ENCODE results near the gene TNS4.

Gene TNS4

DNA sequence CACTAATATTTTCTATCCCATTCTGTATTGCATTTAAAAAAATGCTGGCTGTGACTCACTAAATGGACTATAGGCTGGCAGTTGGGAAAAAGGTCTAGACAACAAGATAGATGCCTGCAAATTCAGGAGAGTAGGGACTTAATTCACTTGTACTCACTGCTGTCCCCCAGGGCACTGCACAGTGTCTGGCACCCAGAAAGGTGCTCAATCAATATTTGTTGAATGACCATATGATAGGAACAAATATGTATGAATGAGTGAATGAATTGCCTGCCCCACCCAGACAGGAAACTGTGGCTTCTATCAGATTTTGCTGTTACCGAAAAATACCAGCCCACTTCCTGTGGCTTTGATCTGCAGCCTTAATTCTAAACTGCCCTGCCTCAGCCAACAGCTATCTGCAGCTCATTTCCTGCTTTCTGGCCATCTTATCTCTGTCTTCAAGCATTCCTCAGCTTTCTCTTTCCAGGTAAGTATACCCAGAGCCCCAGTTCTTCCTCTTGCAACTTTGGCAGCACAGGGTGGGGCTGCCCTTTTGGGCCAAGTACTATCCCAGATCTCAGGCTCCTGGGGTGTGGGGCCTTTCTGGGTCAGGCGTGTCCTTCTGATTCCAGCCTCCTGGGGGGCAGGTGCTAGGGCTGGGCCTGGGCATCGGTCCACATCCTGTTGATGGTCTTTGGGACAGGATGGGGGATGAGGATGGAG, 15.3 kb upstream of the TNS4 start:
- no peak for DNase-seq

DNA sequence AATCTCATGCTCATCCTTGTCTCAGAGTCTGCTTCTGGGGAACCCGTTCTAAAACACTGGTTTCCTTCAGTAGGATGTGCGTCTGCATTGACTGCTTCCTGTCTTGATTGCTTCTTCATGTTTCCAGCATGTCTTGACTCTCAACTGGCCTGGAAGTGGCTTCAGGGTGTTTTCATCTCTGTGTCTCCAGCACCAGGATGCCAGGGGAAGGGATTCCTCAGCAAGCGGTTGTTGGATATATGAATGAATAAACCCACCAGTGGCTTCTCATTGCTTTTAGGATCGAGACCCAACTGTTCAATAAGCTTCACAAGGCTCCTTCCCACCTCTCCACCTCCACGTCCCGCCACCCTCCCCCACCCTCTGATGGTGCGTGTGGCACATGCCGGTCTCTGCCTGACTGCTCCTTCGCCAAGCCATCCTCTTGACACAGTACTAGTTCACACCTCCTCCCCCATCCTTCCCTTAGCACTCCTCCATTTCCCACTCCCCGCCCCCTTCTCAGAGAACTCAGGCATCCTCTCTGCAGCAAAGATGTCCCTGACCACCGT, 14.1 kb upstream of the TNS4 start:
- DNase-seq = no peak

DNA sequence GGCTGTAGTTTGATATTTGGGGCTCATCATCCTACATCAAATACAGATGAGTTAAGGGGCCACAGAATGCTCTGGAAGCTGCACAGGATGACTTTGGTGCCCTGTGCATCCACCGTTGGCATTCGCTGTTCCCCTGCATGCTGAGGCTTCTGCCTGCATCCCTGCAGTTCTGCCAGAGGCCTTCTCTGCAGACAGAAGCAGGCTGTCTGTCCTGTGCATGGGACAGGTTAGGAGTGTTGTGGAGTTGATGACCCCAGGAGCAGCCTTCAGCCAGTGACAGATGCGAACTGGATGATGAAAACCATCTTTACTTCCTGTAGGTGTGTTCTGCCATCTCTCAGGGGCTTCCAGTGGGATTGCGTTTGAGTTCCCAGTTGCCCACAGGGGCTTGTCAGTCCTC, 13.6 kb upstream of the TNS4 start:
- no peak for DNase-seq

DNA sequence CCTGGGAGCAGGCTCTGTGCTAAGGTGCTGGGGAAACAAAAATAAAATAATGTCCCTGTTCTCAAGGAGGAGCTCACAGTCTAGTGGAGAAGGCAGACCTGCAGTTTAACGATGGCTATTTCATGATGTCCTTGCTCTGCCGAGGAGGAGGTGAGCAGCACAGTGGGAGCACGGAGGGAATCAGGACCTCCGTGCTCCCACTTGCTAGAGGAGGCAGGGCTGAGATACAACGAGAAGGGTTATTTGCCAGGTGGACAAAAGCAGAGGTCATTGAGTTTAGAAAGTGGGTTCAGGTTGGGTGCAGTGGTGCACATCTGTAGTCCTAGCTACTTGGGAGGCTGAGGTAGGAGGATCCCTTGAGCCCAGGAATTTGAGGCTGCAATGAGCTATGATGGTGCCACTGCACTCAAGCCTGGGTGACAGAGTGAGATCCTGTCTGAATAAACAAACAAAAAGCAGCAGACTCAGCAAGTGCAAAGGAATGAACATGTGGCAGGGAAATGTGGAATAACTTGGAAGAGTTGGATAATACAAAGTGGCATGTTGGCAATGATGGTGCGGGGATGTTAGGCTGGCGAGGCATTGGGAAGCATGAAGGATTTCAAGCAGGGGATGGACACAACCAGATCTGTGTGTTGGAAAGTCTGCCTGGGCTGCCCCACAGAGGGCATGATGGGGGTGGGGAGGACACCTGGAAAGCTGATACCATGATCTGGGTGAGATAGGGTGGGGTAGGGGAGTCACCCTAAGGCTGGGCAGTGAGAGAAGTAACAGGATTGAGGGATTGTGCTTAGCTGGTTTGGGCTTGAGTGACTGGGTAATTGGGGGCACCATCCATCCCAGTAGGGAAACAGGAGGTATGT, 12.8 kb upstream of the TNS4 start:
- no peak for DNase-seq

DNA sequence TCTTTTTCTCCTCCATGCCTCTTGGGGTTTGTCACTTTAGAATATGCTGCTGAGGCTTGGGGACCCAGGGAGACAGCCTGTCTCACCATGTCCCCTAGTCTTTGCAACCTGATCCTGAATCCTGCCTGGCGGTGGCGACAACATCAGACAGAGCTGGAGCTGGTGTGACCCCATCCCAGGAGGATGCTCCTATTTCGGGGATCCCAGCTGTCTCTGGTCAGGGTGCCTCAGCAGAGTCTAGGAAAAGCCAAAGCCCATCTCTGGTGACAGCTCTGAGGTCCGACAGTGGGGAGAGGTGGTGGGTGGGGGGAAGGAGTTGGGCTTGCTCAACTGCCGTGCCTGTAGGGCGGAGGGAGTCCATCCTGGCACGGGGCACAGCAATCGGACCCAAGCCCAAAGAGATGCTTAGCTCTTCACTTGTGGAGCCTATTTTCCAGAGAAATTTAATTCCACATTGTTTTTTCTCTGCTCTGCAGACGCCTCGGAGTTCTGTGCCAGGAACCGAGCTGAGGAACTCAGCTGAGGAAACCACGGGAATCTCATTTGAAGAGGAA, 10.3 kb upstream of the TNS4 start:
- DNase-seq = no peak

DNA sequence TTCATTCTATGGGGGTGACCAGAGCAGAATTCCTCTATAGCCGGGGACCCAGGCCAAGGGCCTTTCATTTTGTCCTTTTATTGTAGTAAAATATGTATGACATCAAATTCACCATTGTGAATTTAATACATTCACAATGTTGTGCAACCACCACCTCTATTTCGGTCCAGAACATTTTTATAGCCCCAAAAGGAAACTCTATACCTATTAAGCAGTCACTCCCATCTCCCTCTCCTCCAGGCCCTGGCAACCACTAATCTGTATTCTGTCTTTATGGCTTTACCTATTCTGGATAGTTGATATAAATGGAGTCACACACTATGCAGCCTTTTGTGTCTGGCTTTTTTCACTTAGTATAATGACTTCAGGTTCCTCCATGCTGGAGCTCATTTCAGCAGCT, 9.7 kb upstream of the TNS4 start:
- DNase-seq = no peak

DNA sequence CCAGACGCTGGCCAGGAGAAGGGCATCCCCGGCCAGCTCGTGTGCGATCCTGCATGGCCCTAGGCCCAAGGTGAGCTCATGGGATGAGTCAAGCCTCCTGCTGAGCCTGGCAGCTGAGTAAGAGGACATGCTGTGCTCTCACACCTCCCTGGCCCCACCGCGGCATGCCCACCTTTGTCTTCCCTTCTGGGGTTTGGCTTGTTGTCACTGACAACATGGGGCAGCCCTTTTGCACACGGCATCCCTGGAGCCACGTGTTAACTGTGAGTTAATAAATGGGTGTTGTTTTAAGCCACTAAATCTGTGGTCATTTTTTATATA, 8.9 kb upstream of the TNS4 start:
- no peak for DNase-seq

DNA sequence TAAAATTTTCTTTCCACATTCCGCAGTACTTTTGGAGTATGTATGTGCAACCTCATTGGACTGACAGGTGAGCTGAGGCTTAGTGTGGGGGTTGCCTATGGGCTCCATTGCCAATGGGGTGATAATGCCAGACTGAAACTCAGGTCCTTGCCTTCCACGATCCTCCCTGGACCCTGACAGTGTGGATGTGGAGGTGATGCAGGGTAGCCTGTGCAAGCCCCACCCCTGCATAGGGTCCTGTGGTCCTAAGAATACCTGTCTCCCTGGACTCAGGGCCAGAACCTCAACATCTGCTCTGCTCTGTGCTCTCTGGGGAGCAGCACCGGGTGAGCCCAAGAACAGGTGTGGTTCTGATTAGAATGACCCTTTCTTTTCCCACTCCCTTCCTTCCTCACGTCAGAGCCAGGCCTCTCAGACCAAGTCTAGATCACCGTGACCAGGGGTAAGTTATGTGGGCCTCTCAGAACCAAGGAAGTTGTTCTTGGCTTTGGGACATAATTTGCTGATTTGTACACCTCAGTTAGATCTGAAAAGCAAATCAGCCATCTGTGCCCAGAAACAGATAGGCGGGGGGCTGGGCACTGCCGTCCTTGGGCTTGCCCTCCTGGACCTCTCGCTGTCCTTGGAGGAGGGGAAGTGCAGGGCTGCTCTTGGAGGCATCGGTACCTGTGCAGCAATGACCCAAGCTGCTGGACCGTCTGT, 8.4 kb upstream of the TNS4 start:
- DNase-seq = no peak

DNA sequence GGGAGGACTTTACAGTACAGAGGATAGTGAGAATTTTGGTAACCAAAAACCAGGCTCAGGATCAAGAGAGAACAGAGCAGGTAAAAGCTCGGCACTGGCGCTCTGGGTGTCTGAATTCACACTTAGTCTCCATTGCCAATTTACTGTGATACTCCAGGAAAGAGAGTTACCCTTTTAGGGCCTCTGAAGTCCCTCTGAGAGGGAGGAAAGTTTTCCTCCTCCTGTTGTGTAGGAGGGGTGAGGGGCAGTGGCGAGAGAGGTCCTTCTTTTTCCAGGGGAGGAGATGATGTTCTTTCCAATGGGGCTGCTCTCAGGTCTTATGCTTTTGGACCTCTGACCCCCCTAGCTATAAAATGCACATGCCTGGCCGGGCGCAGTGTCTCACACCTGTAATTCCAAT, 5.4 kb upstream of the TNS4 start:
- DNase-seq = no peak

DNA sequence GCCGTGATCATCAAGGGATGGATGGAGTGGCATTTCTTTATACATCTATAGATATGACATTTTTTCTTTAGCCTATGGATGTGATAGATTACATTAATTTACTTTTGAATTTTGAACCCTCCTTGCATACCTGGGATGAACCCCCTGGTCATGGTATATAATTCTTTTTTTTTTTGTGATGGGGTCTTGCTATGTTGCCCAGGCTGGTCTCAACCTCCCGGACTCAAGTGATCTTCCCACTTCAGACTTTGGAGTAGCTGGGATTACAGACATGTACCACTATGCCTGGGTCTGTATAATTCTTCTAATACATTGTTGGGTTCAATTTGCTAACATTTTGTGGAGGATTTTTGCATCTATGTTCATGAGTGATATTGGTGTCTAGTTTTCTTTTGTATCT, 1.7 kb upstream of the TNS4 start:
- no peak for DNase-seq

DNA sequence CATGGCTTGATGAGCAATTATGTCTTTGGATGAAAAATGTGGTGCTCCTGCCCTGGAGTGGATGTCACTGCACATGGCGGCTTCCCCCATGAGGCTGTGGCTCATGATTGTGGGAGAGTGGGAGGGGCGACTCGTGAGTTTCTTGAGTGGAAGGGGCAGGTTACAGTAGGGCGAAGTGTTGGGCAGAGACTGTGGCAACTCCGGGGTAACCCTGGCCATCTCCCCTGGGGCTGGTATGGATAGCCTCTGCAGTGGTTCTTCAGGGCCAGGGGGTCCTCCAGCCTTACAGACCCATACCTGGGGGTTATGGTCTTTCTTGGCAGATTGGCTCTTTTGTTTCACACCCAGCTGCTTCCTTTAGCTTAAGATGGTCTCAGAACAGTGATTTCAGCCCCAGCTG, 1.3 kb upstream of the TNS4 start:
- no peak for DNase-seq

DNA sequence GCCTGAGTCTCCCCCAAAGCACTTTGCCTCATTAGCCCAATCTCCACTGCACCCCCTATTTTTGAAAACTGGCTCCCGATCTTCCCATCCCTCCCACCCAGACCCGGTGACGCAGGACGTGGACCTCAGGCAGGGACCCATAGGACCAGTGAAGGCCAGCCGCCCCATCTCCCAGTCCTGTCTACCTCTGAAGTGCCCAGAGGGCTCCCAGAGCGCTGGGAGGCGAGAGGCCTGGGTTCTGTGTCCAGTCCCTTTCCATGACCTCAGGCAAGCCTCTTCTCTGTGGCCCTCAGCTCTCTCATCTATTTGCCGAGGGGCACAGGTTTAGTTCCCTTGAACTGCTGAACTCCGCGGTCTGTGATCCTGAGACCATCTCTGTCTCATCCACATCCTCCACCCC, 714 bp downstream of the TNS4 start:
- no peak for DNase-seq

DNA sequence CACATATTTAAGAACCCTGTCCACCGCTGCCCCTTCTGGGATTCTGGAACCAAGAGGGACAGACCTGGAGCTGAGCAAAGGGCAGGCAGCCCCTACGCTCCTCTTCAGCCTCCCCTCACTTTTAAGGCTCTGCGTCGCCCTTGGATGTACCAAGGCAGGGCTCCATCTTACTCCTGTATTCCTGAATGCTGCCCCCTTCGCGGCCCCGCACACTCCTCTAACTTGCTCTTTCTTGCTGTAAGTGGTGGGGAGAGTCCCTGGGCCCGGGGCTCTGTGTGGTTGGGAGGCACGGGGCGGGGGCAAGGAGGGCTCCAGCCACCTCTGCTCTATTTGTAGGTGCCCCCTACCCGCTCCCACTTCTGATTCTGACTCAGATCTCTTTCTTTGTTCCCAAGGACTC, 1.2 kb downstream of the TNS4 start:
- DNase-seq = no peak

DNA sequence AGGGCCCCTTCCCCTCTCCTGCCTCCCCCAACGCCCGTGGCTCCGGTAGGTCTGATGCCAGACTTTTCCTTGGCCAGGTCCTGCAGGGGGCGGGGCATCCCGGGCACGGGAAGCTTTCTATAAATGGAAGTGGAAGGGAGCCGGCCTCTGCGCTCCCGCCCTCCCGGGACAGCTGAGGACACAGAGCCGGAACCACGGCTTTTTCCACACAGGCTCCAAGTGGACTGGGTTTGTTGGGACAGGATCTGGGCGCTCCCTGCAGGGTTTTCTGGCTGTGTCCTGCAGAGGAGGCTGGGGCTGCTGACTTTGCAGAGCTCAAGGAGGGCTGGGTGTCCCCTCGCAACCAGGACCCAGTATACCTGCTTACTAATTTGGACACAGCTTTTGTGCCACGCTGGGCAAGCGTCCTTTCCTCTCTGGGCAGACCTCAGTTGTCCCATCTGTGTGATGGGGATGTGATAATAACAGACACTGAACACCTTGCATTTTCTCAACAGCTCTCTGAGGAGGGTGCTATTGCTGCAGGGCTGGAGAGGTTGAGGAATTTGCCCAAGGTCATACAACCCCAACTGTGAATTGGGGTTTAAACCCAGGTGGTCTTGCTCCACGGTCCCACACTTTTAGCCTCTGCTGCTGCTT, 1.8 kb downstream of the TNS4 start:
- DNase-seq = no peak

DNA sequence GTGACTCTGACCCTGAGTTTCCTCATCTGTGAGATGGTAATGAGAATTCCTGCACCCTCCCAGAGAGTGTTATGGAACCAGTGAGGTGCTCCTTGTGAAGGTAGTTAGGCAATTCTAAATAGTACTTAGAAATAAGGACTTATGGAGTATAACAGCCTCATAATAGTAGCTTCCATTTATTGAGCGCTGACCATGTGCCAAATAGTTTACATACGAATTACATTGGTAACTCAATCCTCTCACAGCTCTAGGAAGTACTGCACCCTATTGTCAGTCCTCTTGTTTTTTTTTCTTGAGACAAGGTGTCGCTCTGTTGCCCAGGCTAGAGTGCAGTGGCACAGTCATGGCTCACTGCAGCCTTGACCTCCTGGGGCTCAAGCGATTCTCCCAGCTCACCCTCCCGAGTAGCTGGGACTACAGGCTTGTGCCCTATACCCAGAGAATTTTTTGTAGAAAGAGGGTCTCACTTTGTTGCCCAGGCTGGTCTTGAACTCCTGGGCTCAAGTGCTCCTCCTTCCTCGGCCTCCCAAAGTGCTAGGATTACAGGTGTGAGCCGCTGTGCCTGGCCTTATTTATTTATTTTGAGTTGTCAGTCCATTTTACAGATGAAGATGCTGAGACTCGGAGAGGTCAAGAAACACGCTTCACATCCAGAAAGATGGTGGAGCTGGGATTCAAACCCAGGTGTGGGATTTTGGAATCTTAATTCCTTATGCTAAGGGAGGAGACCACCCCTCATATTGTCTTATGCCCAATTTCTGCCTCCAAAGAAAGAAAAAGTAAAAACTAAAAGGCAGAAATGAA, 2.9 kb downstream of the TNS4 start:
- no peak for DNase-seq

DNA sequence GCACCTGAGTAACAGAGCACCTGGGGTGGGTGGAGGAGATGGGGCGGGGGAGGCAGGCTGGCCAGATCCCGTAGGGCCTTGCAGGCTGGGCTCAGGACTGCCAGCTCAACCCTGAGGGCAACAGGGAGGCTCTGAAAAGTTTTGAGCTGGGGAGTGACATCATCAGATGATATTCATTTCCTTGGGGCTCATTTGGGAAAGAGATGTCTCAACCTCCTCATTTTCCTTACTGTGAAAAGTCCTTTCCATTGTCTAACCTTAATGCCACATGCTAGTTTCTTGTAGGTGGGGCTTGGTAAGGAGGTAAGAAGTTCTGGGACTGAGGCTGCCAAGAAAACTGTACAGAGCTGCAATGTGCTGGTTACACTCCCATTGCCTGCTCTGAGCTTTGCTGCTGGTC, 3.7 kb downstream of the TNS4 start:
- no peak for DNase-seq

DNA sequence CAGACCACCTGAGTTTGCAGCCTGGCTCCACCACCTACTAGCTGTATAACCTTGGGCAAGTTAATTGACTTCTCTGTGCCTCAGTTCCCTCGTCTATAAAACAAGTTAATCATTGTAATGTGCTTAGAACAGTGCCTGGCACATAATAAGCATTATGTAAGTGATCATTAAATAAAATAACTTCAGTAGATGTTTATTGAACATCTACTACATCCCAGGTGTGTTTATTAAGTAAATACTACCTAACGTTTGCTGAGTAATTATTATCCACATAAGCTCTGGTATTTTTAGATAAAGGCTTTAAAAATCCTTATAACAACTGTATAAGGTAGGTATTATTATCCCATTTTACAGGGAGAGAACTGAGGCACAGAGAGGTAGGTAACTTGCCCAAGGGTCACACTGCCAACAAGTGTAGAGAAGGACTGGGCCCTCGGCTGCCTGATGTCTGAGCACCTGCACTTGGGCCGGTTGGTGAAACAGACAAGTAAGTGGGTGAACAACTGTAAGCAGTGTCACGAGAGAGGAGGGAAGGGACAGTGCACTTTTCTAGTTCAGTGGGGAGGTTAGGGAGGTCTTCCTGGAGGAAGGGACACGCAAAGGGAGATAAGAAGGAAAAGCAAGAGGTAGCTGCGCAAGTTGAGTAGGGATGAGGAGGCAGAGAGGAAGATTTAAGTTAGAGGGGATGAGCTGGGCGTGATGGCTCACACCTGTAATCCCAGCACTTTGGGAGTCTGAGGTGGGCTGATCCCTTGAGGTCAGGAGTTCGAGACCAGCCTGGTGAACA, 4.6 kb downstream of the TNS4 start:
- no peak for DNase-seq

DNA sequence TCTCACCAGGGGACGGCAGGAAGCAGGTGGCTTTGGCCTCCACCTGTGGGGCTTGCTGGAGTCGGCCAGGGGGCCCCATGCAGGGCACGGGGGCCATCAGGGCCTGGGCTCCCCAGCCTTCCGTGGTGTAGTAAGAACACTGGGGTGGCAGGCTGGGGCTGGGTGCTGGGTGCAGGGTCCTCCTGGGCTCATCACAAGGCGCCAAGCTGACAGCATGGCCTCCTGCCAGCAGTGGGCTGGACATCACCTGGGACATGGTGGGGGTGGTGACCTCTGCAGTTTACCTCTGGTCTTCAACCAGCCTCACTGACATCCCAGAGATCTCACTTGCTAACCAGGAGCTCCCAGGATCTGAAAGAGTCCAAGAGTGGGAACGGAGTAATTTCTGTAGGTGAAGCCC, 5.3 kb downstream of the TNS4 start:
- no peak for DNase-seq

DNA sequence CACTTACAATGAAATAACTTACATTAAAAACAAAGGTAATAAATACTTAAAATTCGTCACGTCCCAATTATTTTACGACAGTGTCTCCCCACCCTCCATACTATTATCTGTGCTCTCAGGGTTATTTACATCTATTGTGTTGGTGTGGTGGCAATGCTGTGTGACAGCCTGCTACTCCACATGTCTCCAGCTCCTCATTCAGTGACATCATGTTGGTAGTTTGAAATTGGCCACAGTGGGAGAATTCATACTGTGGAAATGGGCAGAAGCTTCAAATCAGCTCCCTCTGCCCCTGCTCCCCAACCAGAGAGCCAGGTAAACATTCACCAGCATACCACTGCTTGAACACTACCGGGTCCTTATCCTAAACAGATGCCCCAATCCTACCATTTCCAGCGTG, 6.3 kb downstream of the TNS4 start:
- DNase-seq = no peak

DNA sequence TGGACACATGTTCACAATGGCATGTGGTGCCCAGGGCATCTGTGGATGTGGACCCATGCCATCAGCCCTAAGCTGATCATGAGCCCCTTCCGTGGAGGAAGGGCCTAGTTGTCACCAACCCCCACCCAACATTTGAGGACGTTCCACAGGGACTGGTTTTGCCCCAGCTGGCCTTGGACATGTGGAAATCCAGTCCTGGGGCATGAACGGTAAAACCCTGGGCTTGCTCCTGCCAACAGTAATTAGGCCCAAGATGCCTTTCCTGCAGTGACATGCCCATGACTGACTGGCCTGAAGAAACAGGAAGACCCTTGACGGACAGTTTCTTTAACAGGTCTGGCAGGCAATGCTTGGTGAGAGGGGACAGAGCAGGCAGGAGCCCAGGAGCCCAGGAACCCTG, 7.7 kb downstream of the TNS4 start:
- DNase-seq = no peak

DNA sequence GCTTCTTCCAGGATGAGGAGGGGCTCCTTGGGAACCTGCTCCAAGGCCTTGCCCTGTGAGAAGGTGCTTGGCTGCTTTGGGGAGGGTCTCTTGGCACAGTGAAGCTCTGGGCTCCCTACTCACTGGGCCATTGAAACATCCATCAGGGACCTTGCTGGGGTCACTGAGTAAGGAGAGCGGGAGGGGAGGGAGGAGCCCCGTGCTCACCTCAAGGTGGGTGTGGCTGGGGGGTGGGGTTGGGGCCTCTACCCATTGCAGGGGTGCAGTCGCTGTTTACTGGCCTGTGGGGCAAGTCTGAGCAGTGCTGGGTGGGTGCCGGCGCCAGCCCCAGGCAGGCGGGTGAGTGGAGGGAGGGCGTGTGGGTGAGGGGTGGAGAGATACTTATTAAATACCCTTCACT, 9.9 kb downstream of the TNS4 start:
- DNase-seq = no peak
